ENCODE measurements around the gene KRTAP24-1.

GRCh38 chr21:30238168-30238567 lies 44.6 kb downstream of the KRTAP24-1 start:
- no peak for TF ChIP-seq CTCF (IDR thresholded peaks at IDR 0.05)
- no peak for TF ChIP-seq POLR2A (IDR thresholded peaks at IDR 0.05)
